Measurements from ENCODE around the gene FAM83G.
A peak's percentile ranks its signal among the peaks of the same experiment; 100 is the strongest.

FAM83G gene

GRCh38 chr17:19006698-19007097 lies 2.1 kb upstream of the FAM83G start:
- DNase-seq = no peak

GRCh38 chr17:19005789-19006430 lies 1.3 kb upstream of the FAM83G start:
- no peak for DNase-seq

- peak; percentile 9 for DNase-seq
These were observed 691 bp upstream of the FAM83G start for GRCh38 chr17:19005137-19005773.

GRCh38 chr17:19003543-19004420 lies 782 bp downstream of the FAM83G start:
- peak; percentile 71 for DNase-seq

GRCh38 chr17:19002805-19003542 lies 1.6 kb downstream of the FAM83G start:
- no peak for DNase-seq

- DNase-seq = no peak
These were observed 2.5 kb downstream of the FAM83G start for GRCh38 chr17:19001907-19002590.

GRCh38 chr17:19000531-19001325 lies 3.8 kb downstream of the FAM83G start:
- no peak for DNase-seq

- DNase-seq = no peak
These were observed 4.7 kb downstream of the FAM83G start for GRCh38 chr17:18999911-19000310.

GRCh38 chr17:18999394-18999793 lies 5.2 kb downstream of the FAM83G start:
- DNase-seq = no peak

GRCh38 chr17:18997650-18998196 lies 6.8 kb downstream of the FAM83G start:
- DNase-seq = no peak

- DNase-seq = no peak
These were observed 8.1 kb downstream of the FAM83G start for GRCh38 chr17:18996458-18996857.

GRCh38 chr17:18995220-18995619 lies 9.3 kb downstream of the FAM83G start:
- no peak for DNase-seq

GRCh38 chr17:18994631-18995030 lies 9.9 kb downstream of the FAM83G start:
- no peak for DNase-seq

GRCh38 chr17:18993905-18994526 lies 10.5 kb downstream of the FAM83G start:
- no peak for DNase-seq

- no peak for DNase-seq
These were observed 12.0 kb downstream of the FAM83G start for GRCh38 chr17:18992454-18993130.

GRCh38 chr17:18991531-18992315 lies 12.8 kb downstream of the FAM83G start:
- no peak for DNase-seq

GRCh38 chr17:18990331-18990730 lies 14.2 kb downstream of the FAM83G start:
- no peak for DNase-seq

GRCh38 chr17:18988546-18989173 lies 15.9 kb downstream of the FAM83G start:
- peak; percentile 81 for DNase-seq
